Smooth muscle cell (in vitro differentiated cells): ENCODE results near the gene C20orf202. TPM values are rescaled to one million over a fixed set of nuclear protein-coding genes. Genes with fewer than 3 reads are reported as not detected.

Experiments
- DNase-seq: peaks from one replicate; lab custom pipeline; 2025; ENCODE audit not compliant: unreplicated experiment; lab: John Stamatoyannopoulos, UW
- H2AFZ ChIP-seq: fragments of 200-600 bp; sonication (generic); 2 replicates; pipeline ENCODE4 v1.6.0; 2016; ENCODE audit warnings: antibody characterized with exemption, low read depth, mild to moderate bottlenecking
- H3F3A ChIP-seq: fragments of 200-600 bp; sonication (generic); 2 replicates; pipeline ENCODE4 v1.6.0; 2017; ENCODE audit warnings: antibody characterized with exemption, low read depth
- H3K27ac ChIP-seq: fragments of 200-600 bp; sonication (generic); 2 replicates; pipeline ENCODE4 v1.5.1; 2016; ENCODE audit warnings: low read depth, mild to moderate bottlenecking
- H3K27me3 ChIP-seq: fragments of 200-600 bp; sonication (generic); 2 replicates; pipeline ENCODE4 v1.6.1; 2016; ENCODE audit warnings: low read depth, mild to moderate bottlenecking
- H3K36me3 ChIP-seq: fragments of 200-600 bp; sonication (generic); 2 replicates; pipeline ENCODE4 v1.5.1; 2016; ENCODE audit warnings: low read depth
- H3K4me1 ChIP-seq: fragments of 200-600 bp; sonication (generic); 2 replicates; pipeline ENCODE4 v1.5.1; 2016; ENCODE audit warnings: low read depth
- H3K4me2 ChIP-seq: fragments of 200-600 bp; sonication (generic); 2 replicates; pipeline ENCODE4 v1.6.0; 2016; ENCODE audit warnings: mild to moderate bottlenecking
- H3K4me3 ChIP-seq: fragments of 200-600 bp; sonication (generic); 2 replicates; pipeline ENCODE4 v1.5.1; 2016; ENCODE audit warnings: mild to moderate bottlenecking
- H3K79me2 ChIP-seq: fragments of 200-600 bp; sonication (generic); 2 replicates; pipeline ENCODE4 v1.6.0; 2016; ENCODE audit warnings: low read depth, mild to moderate bottlenecking
- H3K9ac ChIP-seq: fragments of 200-600 bp; sonication (generic); 2 replicates; pipeline ENCODE4 v1.6.0; 2016; ENCODE audit warnings: low read depth
- H3K9me3 ChIP-seq: fragments of 200-600 bp; sonication (generic); replicated peaks from 2 replicates; pipeline ENCODE4 v1.5.1; 2016; ENCODE audit warnings: low read depth
- H4K20me1 ChIP-seq: fragments of 200-600 bp; sonication (generic); 2 replicates; pipeline ENCODE4 v1.6.0; 2016; ENCODE audit warnings: low read depth
- CTCF ChIP-seq: fragments of 200-600 bp; sonication (generic); IDR thresholded peaks from 2 replicates; pipeline ENCODE4 v1.5.1; 2017; ENCODE audit warnings: borderline replicate concordance, mild to moderate bottlenecking, antibody characterized with exemption; ENCODE audit not compliant: insufficient read depth, poor library complexity, severe bottlenecking
- WGBS: methylation state at CpG from one replicate; pipeline ENCODE4 v1.1.7; 2016; ENCODE audit warnings: low lambda C conversion rate; 5-methylcytosine and 5-hydroxymethylcytosine counted together
- polyA plus RNA-seq: library from polyadenylated mRNA; unstranded; fragments of >200 nt; fragmentation: Nextera tagmentation; extraction: Ambion mirVana; gene quantifications from 2 replicates; pipeline ENCODE4 v1.2.1, GENCODE V29; 2016
- total RNA-seq: library from RNA; depleted of rRNA; stranded (reverse); fragments of >200 nt; gene quantifications from 2 replicates; pipeline ENCODE4 v1.2.3, GENCODE V29; 2014

The C20orf202 gene
- total and polyA plus RNA-seq, 2 experiments from 2014 or later, result not detected

GRCh38 chr20:1177680-1178079 is 25.6 kb upstream of the C20orf202 start:
- DNase-seq, result no peak
- H3K27me3 ChIP-seq, result no peaks in the 10 kb centered on the region
- H3K4me2 ChIP-seq, result no peak overlapping the region
- 83% methylated on average over 4 of the region's 5 CpGs for WGBS
- no peak overlapping the region for H2AFZ ChIP-seq
- no peaks in the 10 kb centered on the region for H3F3A ChIP-seq
- no peaks in the 10 kb centered on the region for H3K4me1 ChIP-seq
- no peaks in the 10 kb centered on the region for H3K9me3 ChIP-seq
- no peak overlapping the region for H3K27ac ChIP-seq
- no peaks in the 10 kb centered on the region for H3K36me3 ChIP-seq
- H3K79me2 ChIP-seq, result no peaks in the 10 kb centered on the region
- H3K4me3 ChIP-seq, result no peak overlapping the region
- H4K20me1 ChIP-seq, result no peaks in the 10 kb centered on the region
- TF ChIP-seq CTCF, result no peak
- no peak overlapping the region for H3K9ac ChIP-seq

- no peak for DNase-seq
- 73% methylated on average over 3 of the region's 3 CpGs for WGBS
- H3K4me3 ChIP-seq, result no peak overlapping the region
Measured at GRCh38 chr20:1178103-1178502, 25.2 kb upstream of the C20orf202 start.

DNA sequence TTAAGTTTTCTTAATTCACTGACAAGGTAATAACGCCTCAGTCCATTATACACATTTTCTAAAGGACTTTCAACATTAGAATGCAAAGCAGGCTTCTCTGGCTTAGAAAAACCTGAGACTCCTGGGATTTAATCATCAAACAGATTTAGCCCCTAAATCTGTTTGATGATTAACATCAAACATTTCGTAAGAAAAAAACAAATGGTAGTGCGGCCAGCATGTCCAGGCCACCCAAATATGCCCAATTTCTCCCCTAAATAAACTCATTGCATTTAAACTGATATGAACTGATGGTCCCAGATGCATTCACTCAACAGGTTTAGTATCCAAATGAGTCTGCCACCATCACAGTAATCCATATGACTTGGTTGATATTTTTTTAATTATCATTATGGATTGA is 24.6 kb upstream of the C20orf202 start:
- H3F3A ChIP-seq, result no peaks in the 10 kb centered on the region
- TF ChIP-seq CTCF, result no peak
- no peaks in the 10 kb centered on the region for H3K36me3 ChIP-seq
- no peak overlapping the region for H3K9ac ChIP-seq
- H2AFZ ChIP-seq, result no peak overlapping the region
- WGBS, result 95% methylated on average over 3 of the region's 3 CpGs
- H3K4me2 ChIP-seq, result no peak overlapping the region
- no peaks in the 10 kb centered on the region for H3K79me2 ChIP-seq
- peaks cover 9% of the 10 kb centered on the region for H3K27me3 ChIP-seq
- H3K4me1 ChIP-seq, result no peaks in the 10 kb centered on the region
- no peaks in the 10 kb centered on the region for H3K9me3 ChIP-seq
- H3K4me3 ChIP-seq, result no peak overlapping the region
- no peak overlapping the region for H3K27ac ChIP-seq
- no peaks in the 10 kb centered on the region for H4K20me1 ChIP-seq
- DNase-seq, result no peak

More at GRCh38 chr20:1178103-1178502, 25.2 kb upstream of the C20orf202 start:
- Histone ChIP-seq H3K27ac (no peak overlapping the region), H3K27me3 (peaks cover 4% of the 10 kb centered on the region), H2AFZ (no peak overlapping the region), H3K9me3 (no peaks in the 10 kb centered on the region), H3K79me2 (no peaks in the 10 kb centered on the region), H3F3A (no peaks in the 10 kb centered on the region), H4K20me1 (no peaks in the 10 kb centered on the region), H3K9ac (no peak overlapping the region), H3K4me2 (no peak overlapping the region), H3K36me3 (no peaks in the 10 kb centered on the region), H3K4me1 (no peaks in the 10 kb centered on the region)
- no peak for TF ChIP-seq CTCF

DNA sequence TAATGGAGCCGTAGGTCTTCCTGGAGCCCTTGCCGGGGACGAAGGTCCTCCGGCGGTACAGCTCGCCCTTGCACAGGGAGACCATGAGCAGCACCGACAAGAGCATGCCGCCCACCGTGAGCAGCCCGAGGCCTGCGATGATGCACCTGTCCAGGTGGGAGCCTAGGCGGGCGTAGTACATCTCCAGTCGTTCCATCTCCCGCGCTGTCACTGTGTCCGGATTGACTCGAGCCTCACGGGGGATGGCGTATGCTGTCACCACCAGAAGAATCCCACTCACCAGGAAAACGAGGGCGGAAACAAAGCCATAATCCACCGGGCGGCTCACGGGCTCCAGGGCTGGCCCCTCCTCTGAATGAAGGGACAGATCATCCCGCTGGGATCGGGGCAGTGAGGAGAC is 22.3 kb upstream of the C20orf202 start:
- H3K4me2 ChIP-seq, result no peak overlapping the region
- no peak for TF ChIP-seq CTCF
- H3K36me3 ChIP-seq, result no peaks in the 10 kb centered on the region
- no peaks in the 10 kb centered on the region for H3K9me3 ChIP-seq
- no peaks in the 10 kb centered on the region for H3F3A ChIP-seq
- no peaks in the 10 kb centered on the region for H4K20me1 ChIP-seq
- H2AFZ ChIP-seq, result no peak overlapping the region
- no peak overlapping the region for H3K9ac ChIP-seq
- no peaks in the 10 kb centered on the region for H3K79me2 ChIP-seq
- H3K4me1 ChIP-seq, result no peaks in the 10 kb centered on the region
- no peak overlapping the region for H3K4me3 ChIP-seq
- H3K27ac ChIP-seq, result no peak overlapping the region
- DNase-seq, result no peak
- WGBS, result 95% methylated on average over 27 of the region's 27 CpGs
- peaks cover 30% of the 10 kb centered on the region for H3K27me3 ChIP-seq
